HG02763 (cell line): ENCODE data around the gene LPIN1.
"Not testable (repeated sequence)": the region's sequence is repeated elsewhere in the genome, so short reads cannot be mapped to it uniquely, and the experiment has no call there.

Experiments used
- ATAC-seq: cut with Tn5 transposase; IDR thresholded peaks from one replicate; pipeline ENCODE4 v1.9.1; 2021; ENCODE audit warnings: mild to moderate bottlenecking, moderate library complexity; ENCODE audit not compliant: unreplicated experiment

Gene LPIN1

DNA sequence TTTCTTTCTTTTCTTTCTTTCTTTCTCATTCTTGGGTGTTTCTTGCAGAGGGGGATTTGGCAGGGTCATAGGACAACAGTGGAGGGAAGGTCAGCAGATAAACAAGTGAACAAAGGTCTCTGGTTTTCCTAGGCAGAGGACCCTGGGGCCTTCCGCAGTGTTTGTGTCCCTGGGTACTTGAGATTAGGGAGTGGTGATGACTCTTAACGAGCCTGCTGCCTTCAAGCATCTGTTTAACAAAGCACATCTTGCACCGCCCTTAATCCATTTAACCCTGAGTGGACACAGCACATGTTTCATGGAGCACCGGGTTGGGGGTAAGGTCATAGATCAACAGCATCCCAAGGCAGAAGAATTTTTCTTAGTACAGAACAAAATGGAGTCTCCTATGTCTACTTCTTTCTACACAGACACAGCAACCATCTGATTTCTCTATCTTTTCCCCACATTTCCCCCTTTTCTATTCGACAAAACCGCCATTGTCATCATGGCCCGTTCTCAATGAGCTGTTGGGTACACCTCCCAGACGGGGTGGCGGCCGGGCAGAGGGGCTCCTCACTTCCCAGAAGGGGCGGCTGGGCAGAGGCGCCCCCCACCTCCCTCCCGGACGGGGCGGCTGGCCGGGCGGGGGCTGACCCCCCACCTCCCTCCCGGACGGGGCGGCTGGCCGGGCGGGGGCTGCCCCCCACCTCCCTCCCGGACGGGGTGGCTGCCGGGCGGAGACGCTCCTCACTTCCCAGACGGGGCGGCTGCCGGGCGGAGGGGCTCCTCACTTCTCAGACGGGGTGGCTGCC, 12.9 kb downstream of the LPIN1 start:
- ATAC-seq, result not testable (repeated sequence)

DNA sequence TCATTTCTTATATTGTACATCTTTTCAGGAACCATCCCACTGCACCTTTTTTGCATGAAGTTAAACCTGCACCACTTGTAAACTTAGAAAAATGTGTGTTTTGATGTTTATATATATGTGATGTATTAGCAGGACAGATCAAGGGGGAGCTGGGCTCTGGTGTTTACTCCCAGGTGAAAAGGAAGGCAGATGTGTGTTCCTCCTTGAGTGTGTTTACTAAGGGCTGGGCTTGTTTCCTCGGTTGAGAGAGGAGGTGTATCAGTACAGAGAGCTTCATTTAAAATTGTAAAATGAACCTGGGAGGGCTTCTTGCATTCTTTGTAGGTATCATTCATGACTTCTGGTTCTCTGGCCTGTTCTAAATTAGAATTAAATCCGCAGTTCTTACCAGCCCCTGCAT, 14.8 kb downstream of the LPIN1 start:
- ATAC-seq, result no peak

DNA sequence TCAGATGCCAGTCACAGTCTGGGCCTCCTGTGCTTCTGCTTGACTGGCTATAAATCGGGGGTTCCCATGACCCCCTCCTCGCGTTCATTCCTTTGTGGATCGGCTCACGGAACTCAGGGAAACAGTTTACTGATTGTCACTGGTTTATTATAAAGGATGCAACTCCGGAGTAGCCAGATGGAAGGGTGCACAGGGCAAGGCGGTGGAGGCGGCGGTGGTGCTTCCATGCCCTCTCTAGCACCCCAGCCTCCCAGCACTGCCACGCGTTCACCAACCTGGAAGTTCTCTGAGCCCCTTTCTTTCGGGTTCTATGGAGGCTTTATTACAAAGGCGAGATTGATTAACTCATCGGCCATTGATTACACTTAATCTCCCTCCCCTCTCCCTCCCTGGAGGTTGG, 15.6 kb downstream of the LPIN1 start:
- no peak for ATAC-seq

DNA sequence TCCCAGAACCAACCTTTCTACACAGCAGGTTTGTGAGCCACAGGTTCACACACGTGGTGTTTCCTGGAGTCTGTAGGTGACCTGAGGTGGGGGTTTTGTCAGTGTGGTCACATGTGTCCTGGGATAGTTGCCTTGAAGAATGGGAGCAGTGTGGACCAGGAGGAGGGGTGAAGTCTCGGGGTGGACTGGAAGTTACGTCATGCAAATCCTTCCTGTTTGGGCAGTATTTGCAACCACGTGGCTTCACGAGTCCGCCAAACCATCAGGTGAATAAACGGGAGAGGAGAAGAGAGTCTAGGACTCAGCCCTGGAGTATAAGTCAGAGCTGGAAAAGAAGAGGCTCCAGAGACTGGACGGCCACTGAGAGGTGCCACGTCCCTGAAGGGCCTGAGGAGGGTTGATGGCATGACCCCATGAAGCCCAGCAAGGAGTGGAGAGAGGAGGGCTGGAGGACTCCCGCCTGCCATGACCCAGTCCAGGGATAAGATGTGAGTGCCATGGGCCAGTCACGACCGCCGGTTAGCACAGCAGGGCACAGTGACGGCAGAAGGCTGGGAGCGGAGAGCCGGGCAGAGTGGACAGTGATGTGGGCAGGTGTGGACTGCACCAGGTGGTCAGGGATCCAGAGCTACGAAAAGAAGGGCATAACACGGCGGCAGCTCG, 16.5 kb downstream of the LPIN1 start:
- no peak for ATAC-seq

- no peak for ATAC-seq
These were observed 17.9 kb downstream of the LPIN1 start for GRCh38 chr2:11764359-11764758.

GRCh38 chr2:11764920-11765319, 18.5 kb downstream of the LPIN1 start:
- no peak for ATAC-seq

DNA sequence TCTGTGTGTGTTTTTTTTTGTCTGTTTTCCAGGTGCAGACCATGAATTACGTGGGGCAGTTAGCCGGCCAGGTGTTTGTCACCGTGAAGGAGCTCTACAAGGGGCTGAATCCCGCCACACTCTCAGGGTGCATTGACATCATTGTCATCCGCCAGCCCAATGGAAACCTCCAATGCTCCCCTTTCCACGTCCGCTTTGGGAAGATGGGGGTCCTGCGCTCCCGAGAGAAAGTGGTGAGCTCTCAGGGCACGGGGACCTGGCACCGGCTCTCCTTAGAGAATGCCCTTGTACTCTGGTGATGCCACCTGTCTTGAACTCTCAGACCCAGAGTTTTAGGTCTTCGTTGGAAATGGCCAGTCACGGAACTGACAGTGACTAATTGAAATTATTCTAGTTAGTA, 19.1 kb downstream of the LPIN1 start:
- ATAC-seq, result no peak

GRCh38 chr2:11766016-11766415, 19.6 kb downstream of the LPIN1 start:
- ATAC-seq, result no peak

- ATAC-seq, result no peak
These were observed 21.3 kb downstream of the LPIN1 start for GRCh38 chr2:11767779-11768178.

- no peak for ATAC-seq
These were observed 22.5 kb downstream of the LPIN1 start for GRCh38 chr2:11768946-11769345.

DNA sequence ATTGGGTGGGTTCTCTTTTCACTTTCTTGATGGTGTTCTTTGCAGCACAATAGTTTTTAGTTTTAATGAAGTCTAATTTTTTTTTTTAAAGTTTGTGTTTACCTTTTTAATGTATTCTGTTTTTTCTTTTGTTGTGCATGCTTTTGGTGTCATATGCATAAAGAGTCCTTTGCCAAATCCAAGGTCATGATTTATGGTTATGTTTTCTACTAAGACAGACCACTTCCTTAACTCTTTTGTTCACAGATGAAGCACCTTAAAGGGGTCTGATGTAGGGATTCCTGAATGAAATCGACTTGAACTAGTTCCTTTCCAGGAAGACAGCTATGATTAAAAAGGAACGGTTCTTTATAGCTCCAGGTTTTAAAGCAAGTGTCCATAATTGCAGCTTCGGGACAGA, 23.1 kb downstream of the LPIN1 start:
- ATAC-seq, result no peak

DNA sequence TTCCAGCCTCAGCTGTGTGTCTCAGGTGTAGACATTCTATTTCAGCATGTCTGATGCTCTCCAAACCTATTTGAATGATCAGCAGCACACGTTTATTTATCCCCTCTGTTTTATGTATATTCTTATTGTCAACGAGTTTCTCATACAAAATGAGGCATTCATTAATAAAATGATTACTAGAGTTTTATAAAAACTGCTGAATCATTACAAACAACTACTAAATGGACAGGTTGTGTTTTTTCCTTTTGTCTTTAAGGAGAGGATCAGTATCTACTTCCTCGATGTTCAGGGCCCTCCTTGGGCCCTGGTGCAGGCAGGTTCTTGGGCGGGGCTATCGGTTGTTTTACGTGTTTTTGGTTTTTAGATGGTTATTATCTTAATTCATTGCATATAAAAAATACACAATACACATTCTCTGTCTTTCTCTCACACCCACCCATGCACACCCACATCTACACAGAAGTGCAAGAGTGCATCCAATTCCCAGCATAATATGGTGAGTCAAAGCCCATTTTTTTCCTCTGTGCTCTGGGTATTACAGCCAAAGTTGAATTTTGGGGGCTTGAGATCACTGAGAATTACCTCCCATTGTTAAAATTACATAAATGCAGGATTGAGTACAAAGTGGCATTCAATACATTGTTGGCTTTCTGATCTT, 24.2 kb downstream of the LPIN1 start:
- no peak for ATAC-seq

DNA sequence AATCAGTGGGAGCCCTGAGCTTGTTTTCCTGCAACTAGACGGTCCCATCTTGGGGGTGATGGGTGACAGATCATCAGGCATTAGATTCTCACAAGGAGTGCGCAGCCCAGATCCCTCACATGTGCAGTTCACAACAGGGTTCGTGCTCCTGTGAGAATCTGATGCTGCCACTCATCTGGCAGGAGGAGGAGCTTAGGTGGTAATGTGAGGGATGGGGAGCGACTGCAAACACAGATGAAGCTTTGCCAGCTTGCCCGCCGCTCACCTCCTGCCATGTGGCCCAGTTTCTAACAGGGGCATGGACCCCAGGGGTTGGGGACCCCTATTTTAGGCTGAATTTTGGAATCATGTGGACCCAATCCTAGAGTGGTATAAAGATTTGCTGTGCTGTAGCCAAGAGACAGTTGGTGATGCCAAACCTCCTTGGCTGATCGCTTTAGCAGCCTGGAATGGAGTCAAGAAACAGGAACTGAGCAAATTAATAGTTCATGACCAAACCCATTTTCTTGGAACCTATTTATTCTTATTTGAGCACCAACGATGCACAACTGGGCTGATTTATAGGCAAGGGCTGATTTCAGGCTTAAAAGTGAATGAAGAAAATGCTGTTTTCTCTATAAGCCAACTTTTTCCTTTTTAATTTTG, 25.7 kb downstream of the LPIN1 start:
- ATAC-seq, result no peak

DNA sequence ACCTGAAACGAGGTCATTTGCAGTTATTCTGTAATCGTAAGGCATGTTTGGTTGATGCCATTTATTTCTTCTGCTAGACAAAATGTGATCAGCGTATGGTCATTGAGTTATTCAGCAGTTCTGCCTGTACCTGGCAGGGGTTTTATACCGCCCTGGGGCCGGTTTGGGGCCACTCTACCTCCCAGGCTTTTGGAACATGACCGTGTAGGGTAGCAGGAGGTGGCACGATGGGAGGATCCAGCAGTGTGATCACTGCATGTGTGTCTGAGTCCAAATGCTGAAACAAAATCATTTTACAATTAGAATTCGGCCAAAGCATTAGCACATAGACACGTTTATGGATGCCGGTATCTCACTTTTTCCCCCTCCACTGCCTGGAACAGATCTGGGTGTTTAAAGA, 26.7 kb downstream of the LPIN1 start:
- ATAC-seq, result no peak

DNA sequence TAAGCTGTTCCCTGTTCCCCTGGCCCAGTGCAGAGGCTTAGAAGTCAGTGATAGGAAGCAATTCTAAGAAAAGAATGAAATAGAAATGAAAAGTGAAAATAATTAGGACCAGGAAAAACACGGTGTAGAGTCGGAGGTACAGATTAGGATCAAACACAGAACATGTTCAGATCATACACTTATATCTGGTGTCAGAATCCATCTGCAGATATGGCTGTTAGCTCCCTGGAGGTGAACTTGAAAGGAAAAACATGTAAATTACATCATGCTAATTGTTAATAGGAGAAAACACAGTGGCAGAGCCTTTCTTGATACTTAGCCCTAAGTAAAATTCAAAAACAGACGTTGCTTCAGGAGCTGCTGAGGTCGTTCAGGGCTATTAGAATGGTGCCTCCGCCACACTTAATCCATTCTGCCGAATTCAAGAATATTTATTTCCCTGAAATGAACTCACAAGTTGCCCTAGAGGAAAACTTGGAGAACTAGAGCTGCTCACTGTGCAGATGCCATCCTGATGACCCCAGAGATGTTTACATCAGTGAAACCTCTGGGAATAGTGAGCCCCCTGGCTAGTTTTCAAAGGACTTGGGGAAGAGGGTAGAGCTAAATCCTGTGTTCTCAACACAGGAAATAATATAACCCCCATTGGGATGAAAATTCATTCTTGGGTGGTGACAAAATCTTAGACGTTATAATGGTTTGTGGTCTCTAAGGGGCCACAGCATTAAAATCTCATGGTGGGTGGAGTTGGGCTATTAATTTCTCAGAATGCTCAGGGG, 27.5 kb downstream of the LPIN1 start:
- ATAC-seq, result no peak

DNA sequence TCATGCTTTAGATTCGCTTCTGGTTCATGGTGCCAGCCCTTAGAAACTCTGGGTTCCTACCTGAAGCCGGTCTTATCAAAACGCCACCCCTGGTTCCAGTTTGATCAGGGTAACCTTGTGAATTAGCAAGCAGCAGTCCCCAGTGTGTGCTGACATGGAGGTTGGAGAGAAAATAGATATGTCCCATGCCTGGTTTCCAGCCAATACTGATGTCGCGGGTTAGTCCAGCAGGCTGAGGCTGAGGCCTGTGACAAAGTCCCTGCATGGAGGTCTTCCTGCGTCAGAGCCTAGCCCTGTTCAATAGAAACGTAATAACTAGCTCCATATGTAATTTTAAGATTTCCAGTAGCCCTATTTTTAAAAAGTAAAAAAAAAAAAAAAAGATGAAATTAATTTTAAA, 28.2 kb downstream of the LPIN1 start:
- no peak for ATAC-seq

DNA sequence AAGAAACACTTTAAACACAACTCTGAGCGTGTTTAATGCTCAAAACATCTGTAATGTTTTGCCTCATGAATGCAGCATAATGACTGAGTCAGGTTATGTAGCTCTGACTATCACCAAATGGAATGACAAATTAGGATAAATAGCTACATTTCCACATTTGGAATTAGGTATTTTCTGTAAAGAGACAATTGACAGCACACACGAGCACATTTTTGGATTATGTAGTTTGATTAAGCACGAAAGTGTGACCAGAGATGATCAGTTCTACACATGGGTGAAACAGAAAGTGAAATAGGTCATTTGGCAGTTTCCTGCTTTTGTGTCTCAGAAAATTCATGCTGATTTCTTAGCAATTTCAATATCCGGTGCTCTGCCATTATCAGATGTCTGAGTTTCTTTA, 29.0 kb downstream of the LPIN1 start:
- ATAC-seq, result peak; percentile 76

- ATAC-seq, result no peak
These were observed 30.8 kb downstream of the LPIN1 start for GRCh38 chr2:11777066-11777782.

GRCh38 chr2:11777886-11778415, 31.5 kb downstream of the LPIN1 start:
- ATAC-seq, result no peak

GRCh38 chr2:11778416-11778815, 32.0 kb downstream of the LPIN1 start:
- ATAC-seq, result no peak
